ENCODE measurements around the gene NINJ1. TPM values are rescaled to one million over a fixed set of nuclear protein-coding genes. Genes with fewer than 3 reads are reported as not detected.

NINJ1 gene
- total and polyA plus RNA-seq, 2 of the 8 experiments (the other 6 are each of a cell fraction or from before 2014, with no cell fraction given) = 28.2 to 65.6 TPM

- no peak overlapping the region for H3K56ac ChIP-seq (replicated peaks; ENCODE audit: insufficient read length, low read depth, low read length)
- H4K8ac ChIP-seq (ENCODE audit: extremely low read depth, insufficient read depth, low read length) = no peak overlapping the region; the same call in 1 of the 2 replicates
- no peak overlapping the region for H3K23ac ChIP-seq (ENCODE audit: insufficient read length)
- H3K36me3 ChIP-seq (ENCODE audit: control insufficient read depth in 2 of 4, insufficient read depth in 4 of 4, low read length in 3 of 4) = no peaks in the 10 kb centered on the region
- H2BK5ac ChIP-seq (ENCODE audit: low read depth, low read length) = no peak overlapping the region
- no peaks in the 10 kb centered on the region for H3K9me3 ChIP-seq (ENCODE audit: insufficient read depth in 2 of 2, low read depth in 1 of 2, low read length in 1 of 2)
- no peaks in the 10 kb centered on the region for H3K23me2 ChIP-seq (ENCODE audit: low read depth, low read length)
- no peak overlapping the region for H3K4me3 ChIP-seq (ENCODE audit: extremely low read depth in 1 of 4, insufficient read depth in 2 of 4, low read depth in 3 of 4, low read length in 4 of 4)
- no peak for FAIRE-seq
- no peak overlapping the region for H2AFZ ChIP-seq (ENCODE audit: low read length)
- H4K91ac ChIP-seq (replicated peaks; ENCODE audit: insufficient read length, low read length) = no peak overlapping the region
- peaks cover 0 to 1% (median 0%) of the 10 kb centered on the region in 4 experiments; a peak in 1 of 7 replicates for H3K4me1 ChIP-seq (replicated peaks in 1 of 4; ENCODE audit: control insufficient read depth in 3 of 4, insufficient read depth in 4 of 4, low read length in 3 of 4)
- no peak overlapping the region for H2BK12ac ChIP-seq (ENCODE audit: low read depth, low read length)
- no peak overlapping the region for H2BK15ac ChIP-seq (ENCODE audit: low read length)
- no peak overlapping the region for H2AK5ac ChIP-seq (ENCODE audit: low read depth, low read length)
- TF ChIP-seq BACH1 (IDR thresholded peaks at IDR 0.05; ENCODE audit: low read length) = no peak
- no peak for TF ChIP-seq TAF7 (optimal IDR thresholded peaks at IDR 0.05; ENCODE audit: borderline replicate concordance, low read depth, low read length)
- no peak for TF ChIP-seq CTCF (IDR thresholded peaks at IDR 0.05; ENCODE audit: control extremely low read depth in 1 of 3, insufficient read depth in 1 of 3, low read depth in 1 of 3, low read length in 3 of 3)
- no peak for TF ChIP-seq ATF3 (IDR thresholded peaks at IDR 0.05; ENCODE audit: insufficient read depth, low read depth, low read length)
- TF ChIP-seq EP300 (IDR thresholded peaks at IDR 0.05; ENCODE audit: borderline replicate concordance in 1 of 2, low read depth in 2 of 2, low read length in 2 of 2) = no peak
- CTCF ChIA-PET (ENCODE audit: partially characterized antibody) = interaction anchor here (1.1 kb wide), 1 partner anchor 9 kb away, joined by 3 read pairs; no protein-coding TSS in a partner anchor
- H3K4ac ChIP-seq (replicated peaks; ENCODE audit: insufficient read length, low read depth, low read length) = no peak overlapping the region
- no peaks in the 10 kb centered on the region for H3K27me3 ChIP-seq (replicated peaks in 1 of 4; ENCODE audit: control insufficient read depth in 3 of 4, extremely low read depth in 1 of 4, insufficient read depth in 3 of 4, low read length in 3 of 4)
- H3K18ac ChIP-seq (ENCODE audit: extremely low read depth, low read length) = no peak overlapping the region
- POLR2A ChIA-PET (ENCODE audit: partially characterized antibody) = interaction anchor here (1.1 kb wide), 1 partner anchor 11 kb away, joined by 3 read pairs; no protein-coding TSS in a partner anchor
- no peaks in the 10 kb centered on the region for H3K79me2 ChIP-seq (ENCODE audit: control insufficient read depth in 1 of 2, insufficient read depth in 2 of 2, low read length in 2 of 2)
- 100% methylated on average over 2 of the region's 2 CpGs; no CpG with 5 or more reads in 1 of the 2 experiments for WGBS, 2 experiments (ENCODE audit: extremely low coverage in 1 of 2, insufficient coverage in 1 of 2, insufficient read length in 1 of 2, insufficient replicate concordance in 2 of 2, low coverage in 1 of 2, low lambda C conversion rate in 2 of 2, missing lambda C conversion rate in 1 of 2)
- no peaks in the 10 kb centered on the region for H3K79me1 ChIP-seq (ENCODE audit: low read depth, low read length)
- no peak overlapping the region for H2BK120ac ChIP-seq (replicated peaks; ENCODE audit: low read depth, low read length)
- no peak overlapping the region for H3K4me2 ChIP-seq (ENCODE audit: insufficient read depth in 1 of 2, low read depth in 2 of 2, low read length in 2 of 2)
- no peak overlapping the region for H4K5ac ChIP-seq (ENCODE audit: insufficient read length, low read depth, low read length)
- DNase-seq (ENCODE audit: low read depth in 1 of 2, low spot score in 2 of 2) = no peak
- H4K20me1 ChIP-seq (replicated peaks in 1 of 2; ENCODE audit: control insufficient read depth in 1 of 2, insufficient read depth in 2 of 2, low read length in 2 of 2) = no peaks in the 10 kb centered on the region
- no peak overlapping the region for H3K9ac ChIP-seq (replicated peaks in 1 of 4; ENCODE audit: extremely low read depth in 1 of 4, low read depth in 3 of 4, low read length in 3 of 4)
- no peak overlapping the region for H3K14ac ChIP-seq (ENCODE audit: insufficient read length)
- H3K27ac ChIP-seq (ENCODE audit: low read depth, low read length) = no peak overlapping the region
- H2BK20ac ChIP-seq (ENCODE audit: low read length) = no peak overlapping the region
Observed at GRCh38 chr9:93076792-93077128, 57.3 kb downstream of the NINJ1 start.

Data from H1 (cell line).